GM21737 (cell line): Measurements from ENCODE around the gene CNTN2.

ENCODE experiments used
- ATAC-seq: cut with Tn5 transposase; IDR thresholded peaks from one replicate; pipeline ENCODE4 v1.9.1; 2021; ENCODE audit warnings: mild to moderate bottlenecking, moderate library complexity; ENCODE audit not compliant: unreplicated experiment

Gene CNTN2

DNA sequence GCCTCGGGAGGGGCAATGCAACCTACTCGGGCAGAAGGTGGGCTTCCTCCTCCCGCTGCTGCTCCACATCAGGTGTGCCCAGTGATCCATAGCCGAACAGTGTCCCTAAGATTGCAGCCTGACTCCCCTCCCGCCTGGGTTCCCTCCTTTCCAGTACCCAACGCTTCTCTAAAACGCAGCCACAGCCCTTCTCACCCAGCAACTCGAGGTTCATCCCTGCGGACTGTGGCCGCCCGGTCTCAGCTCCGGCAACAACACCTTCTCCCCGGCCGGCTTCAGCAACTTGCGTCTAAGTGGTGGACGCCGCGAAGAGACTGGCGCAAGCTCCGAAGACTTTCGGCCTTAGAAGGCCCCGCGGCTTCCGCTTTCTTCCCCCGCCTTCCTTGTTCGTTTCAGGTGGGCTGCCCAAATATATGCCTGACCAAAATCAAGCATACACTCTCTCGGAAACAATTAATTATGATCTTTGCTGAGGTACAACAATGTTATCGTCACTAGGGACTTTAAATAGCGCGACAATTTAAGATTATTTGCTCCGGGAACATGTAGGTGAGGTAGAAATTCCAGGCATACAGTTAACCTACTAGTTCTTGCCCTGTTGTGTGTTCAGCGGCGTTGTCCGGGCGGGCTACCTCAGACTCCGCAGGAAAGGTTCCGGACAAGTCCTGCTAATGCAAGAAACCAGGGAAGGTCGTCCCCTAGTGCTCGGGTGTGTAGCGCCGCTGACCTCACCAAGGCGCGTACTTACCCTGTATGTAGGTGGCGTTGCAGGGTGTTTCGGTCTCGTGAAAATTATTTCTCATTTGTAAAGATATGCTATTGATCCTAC is 78.9 kb downstream of the CNTN2 start, which contains the start of gene RBBP5:
Gene RBBP5, minus strand, starts transcription at position 319 of the 829 bp plus-strand sequence. Its CDS starts 105 bp downstream, at position 214.
- ATAC-seq, result peak; percentile 90

DNA sequence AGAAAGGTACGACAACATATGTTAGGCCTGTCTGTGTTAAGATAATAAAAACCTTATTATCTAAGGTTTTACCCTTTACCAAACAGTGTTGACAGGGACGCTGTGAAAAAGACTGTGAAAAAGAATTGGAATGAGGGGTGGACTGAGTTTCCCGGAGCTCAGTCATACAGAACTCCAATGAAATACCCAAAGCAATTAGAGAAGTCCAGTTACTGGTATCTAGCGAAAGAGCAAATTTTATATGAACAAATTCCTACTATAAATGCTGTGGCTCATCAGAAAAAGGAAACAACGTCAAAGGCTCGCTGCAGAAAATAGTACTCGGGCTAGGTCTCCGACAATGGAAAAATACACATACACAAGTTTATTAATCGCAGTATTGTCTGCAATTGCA is 79.5 kb downstream of the CNTN2 start:
- peak; percentile 11 for ATAC-seq

DNA sequence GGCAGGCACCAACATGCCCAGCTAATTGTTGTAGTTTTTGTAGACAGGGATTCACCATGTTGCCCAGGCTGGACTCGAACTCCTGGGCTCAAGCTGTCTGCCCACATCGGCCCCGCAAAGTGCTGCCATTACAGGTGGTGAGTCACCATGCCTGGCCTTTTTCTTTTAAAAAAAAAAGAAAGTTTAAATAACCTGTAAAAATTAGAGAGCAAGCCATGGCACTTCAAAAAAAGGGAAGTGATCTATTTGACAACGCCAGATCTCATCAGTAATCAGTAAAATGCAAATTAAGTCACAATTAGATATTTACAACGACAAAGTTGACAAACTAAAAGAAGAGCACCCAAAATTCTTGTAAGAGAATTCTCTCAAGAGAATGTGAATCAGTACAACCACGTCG is 81.7 kb downstream of the CNTN2 start:
- no peak for ATAC-seq

DNA sequence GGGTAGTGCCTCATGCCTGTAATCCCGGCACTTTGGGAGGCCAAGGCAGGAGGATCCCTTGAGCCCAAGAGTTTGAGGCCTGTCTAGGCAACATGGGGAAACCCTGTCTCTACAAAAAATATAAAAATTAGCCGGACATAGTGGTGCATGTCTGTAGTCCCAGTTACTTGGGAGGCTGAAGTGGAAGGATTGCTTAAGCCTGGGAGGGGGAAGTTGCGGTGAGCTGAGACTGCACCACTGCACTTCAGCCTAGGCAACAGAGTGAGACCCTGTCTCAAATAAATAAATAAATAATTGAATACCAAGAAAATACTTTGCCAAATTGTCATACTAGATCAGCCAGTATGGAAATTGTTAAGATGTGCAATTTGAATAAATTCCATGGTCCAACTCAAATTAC is 84.6 kb downstream of the CNTN2 start:
- no peak for ATAC-seq
